ENCODE data around the gene STAT4. TPM values are rescaled to one million over a fixed set of nuclear protein-coding genes. Genes with fewer than 3 reads are reported as not detected.

STAT4 gene
- total RNA-seq, 1 experiment from 2014 or later = 0.33 TPM

DNA sequence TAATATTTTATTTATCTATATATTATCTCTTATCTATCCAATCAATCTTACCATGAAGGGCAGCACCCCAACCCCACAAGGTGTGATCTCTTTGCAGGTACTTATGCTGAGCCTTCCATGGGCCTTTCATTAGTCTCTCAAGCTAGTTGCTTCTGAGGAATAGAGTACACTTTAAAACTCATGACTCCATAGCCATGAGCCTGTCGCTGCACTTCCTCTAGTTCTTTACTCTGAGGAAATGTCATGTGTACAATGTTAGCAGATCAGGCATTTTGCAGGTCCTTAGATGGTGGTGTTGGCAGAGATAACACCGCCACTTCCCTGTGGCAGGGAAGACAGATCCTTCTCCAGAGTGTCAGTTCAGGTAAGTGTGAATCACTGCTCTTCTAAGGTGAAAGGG is 29.5 kb upstream of the STAT4 start:
- Histone ChIP-seq H3T11ph (ENCODE audit: low read length) (no peak overlapping the region), H4K5ac (ENCODE audit: insufficient read length, low read depth, low read length) (no peak overlapping the region), H4K91ac (ENCODE audit: insufficient read length, low read depth, low read length) (no peak overlapping the region), H4K20me1 (ENCODE audit: control insufficient read depth, insufficient read depth, insufficient read length) (no peaks in the 10 kb centered on the region), H3K18ac (ENCODE audit: insufficient read length, low read depth, low read length) (no peak overlapping the region), H3K9me3 (ENCODE audit: control insufficient read depth, low read depth, low read length) (no peaks in the 10 kb centered on the region), H3K23ac (ENCODE audit: insufficient read length, low read depth, low read length) (no peak overlapping the region), H3K23me2 (ENCODE audit: insufficient read length, low read depth, low read length, poor library complexity, severe bottlenecking) (no peaks in the 10 kb centered on the region), H2BK20ac (ENCODE audit: low read depth, low read length, poor library complexity, severe bottlenecking) (no peak overlapping the region), H3K4ac (ENCODE audit: low read depth, low read length) (no peak overlapping the region), H2BK15ac (ENCODE audit: low read depth, low read length) (no peak overlapping the region), H3K14ac (ENCODE audit: insufficient read depth, low read length) (no peak overlapping the region), H2AFZ (ENCODE audit: low read length) (no peak overlapping the region), H3K79me1 (ENCODE audit: insufficient read depth, low read depth, low read length, poor library complexity, severe bottlenecking) (no peaks in the 10 kb centered on the region), H4K8ac (replicated peaks; ENCODE audit: insufficient read length, low read depth, low read length) (no peak overlapping the region), H3K79me2 (ENCODE audit: insufficient read depth, low read length) (no peaks in the 10 kb centered on the region), H2BK12ac (ENCODE audit: insufficient read length, low read depth, low read length) (no peak overlapping the region), H3K27me3 (ENCODE audit: insufficient read depth, low read length) (no peaks in the 10 kb centered on the region), H2AK5ac (ENCODE audit: insufficient read length, low read length) (no peak overlapping the region), H2BK5ac (ENCODE audit: insufficient read length, low read length) (no peak overlapping the region), H3K27ac (ENCODE audit: insufficient read length, low read depth, low read length) (no peak overlapping the region), H3K4me2 (ENCODE audit: insufficient read depth, insufficient read length, low read length) (no peak overlapping the region), H3K9ac (ENCODE audit: extremely low read depth, insufficient read length, low read length) (no peak overlapping the region), H3K4me1 (ENCODE audit: insufficient read depth, low read length) (no peaks in the 10 kb centered on the region), H3K56ac (ENCODE audit: insufficient read length, low read depth, low read length) (no peak overlapping the region), H2BK120ac (ENCODE audit: low read depth, low read length, poor library complexity, severe bottlenecking) (no peak overlapping the region)
- no peaks in the 10 kb centered on the region for H3K36me3 Mint-ChIP-seq (ENCODE audit: insufficient read depth in 1 of 3, low read depth in 3 of 3)
- H3K4me1 Mint-ChIP-seq = 0 out of 4 replicates have a peak, but pooled peaks cover 0 to 4% of the 10 kb centered on the region in 2 experiments
- no peaks in the 10 kb centered on the region for H3K9me3 Mint-ChIP-seq
- WGBS (ENCODE audit: extremely low coverage, insufficient read length, low lambda C conversion rate) = no CpG with 5 or more reads among the region's 2 CpGs
- H3K27me3 Mint-ChIP-seq (ENCODE audit: low read depth) = no peaks in the 10 kb centered on the region
- DNase-seq = no peak
- TF ChIP-seq, protein P1, sequence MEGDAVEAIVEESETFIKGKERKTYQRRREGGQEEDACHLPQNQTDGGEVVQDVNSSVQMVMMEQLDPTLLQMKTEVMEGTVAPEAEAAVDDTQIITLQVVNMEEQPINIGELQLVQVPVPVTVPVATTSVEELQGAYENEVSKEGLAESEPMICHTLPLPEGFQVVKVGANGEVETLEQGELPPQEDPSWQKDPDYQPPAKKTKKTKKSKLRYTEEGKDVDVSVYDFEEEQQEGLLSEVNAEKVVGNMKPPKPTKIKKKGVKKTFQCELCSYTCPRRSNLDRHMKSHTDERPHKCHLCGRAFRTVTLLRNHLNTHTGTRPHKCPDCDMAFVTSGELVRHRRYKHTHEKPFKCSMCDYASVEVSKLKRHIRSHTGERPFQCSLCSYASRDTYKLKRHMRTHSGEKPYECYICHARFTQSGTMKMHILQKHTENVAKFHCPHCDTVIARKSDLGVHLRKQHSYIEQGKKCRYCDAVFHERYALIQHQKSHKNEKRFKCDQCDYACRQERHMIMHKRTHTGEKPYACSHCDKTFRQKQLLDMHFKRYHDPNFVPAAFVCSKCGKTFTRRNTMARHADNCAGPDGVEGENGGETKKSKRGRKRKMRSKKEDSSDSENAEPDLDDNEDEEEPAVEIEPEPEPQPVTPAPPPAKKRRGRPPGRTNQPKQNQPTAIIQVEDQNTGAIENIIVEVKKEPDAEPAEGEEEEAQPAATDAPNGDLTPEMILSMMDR (conservative IDR thresholded peaks at IDR 0.05) = no peak
- no peak overlapping the region for H3K4me3 Mint-ChIP-seq
- no peak overlapping the region for H3K27ac Mint-ChIP-seq
